Ureter (tissue), 1 donor: ENCODE data around the gene THBD. TPM values are rescaled to one million over a fixed set of nuclear protein-coding genes. Genes with fewer than 3 reads are reported as not detected.

Experiments
- DNase-seq: peaks from one replicate; pipeline ENCODE4 v3.0.0-alpha.2; 2020; ENCODE audit warnings: low spot score
- total RNA-seq: library from RNA; stranded (reverse); gene quantifications from one replicate; pipeline ENCODE4 v1.2.4, GENCODE V29; 2023
- donor health status: DM: yes; HTN: yes; CAD: no.

Gene THBD
- total RNA-seq, 1 donor from 2014 or later = 35.4 TPM

- DNase-seq = no peak
Observed at GRCh38 chr20:23084282-23084844, 34.9 kb upstream of the THBD start.

- no peak for DNase-seq
Observed at GRCh38 chr20:23083553-23084220, 34.2 kb upstream of the THBD start.

- DNase-seq = no peak
Observed at GRCh38 chr20:23082846-23083552, 33.5 kb upstream of the THBD start.

GRCh38 chr20:23081263-23081819 lies 31.9 kb upstream of the THBD start:
- DNase-seq = no peak

- DNase-seq = no peak
Observed at GRCh38 chr20:23080521-23080920, 31.0 kb upstream of the THBD start.

- DNase-seq = no peak
Observed at GRCh38 chr20:23079926-23080325, 30.5 kb upstream of the THBD start.

- no peak for DNase-seq
Observed at GRCh38 chr20:23079016-23079351, 29.5 kb upstream of the THBD start.

- DNase-seq = no peak
Observed at GRCh38 chr20:23078351-23079015, 29.0 kb upstream of the THBD start.

- DNase-seq = no peak
Observed at GRCh38 chr20:23077277-23077676, 27.8 kb upstream of the THBD start.

GRCh38 chr20:23074052-23074451 lies 24.6 kb upstream of the THBD start:
- no peak for DNase-seq

- DNase-seq = no peak
Observed at GRCh38 chr20:23072892-23073586, 23.6 kb upstream of the THBD start.

- DNase-seq = no peak
Observed at GRCh38 chr20:23071996-23072395, 22.5 kb upstream of the THBD start.

- DNase-seq = no peak
Observed at GRCh38 chr20:23071398-23071797, 21.9 kb upstream of the THBD start.

GRCh38 chr20:23069108-23069507 lies 19.6 kb upstream of the THBD start:
- DNase-seq = no peak

- no peak for DNase-seq
Observed at GRCh38 chr20:23068283-23068682, 18.8 kb upstream of the THBD start.

- no peak for DNase-seq
Observed at GRCh38 chr20:23066772-23067171, 17.3 kb upstream of the THBD start.

GRCh38 chr20:23065266-23066201 lies 16.1 kb upstream of the THBD start:
- DNase-seq = no peak

- no peak for DNase-seq
Observed at GRCh38 chr20:23063581-23063980, 14.1 kb upstream of the THBD start.

GRCh38 chr20:23063168-23063567 lies 13.7 kb upstream of the THBD start:
- DNase-seq = no peak

- DNase-seq = no peak
Observed at GRCh38 chr20:23062632-23063031, 13.2 kb upstream of the THBD start.
